HG02938 (cell line): Measurements from ENCODE around the gene CDC123.
"Not testable (repeated sequence)": the region's sequence is repeated elsewhere in the genome, so short reads cannot be mapped to it uniquely, and the experiment has no call there.

Experiments
- ATAC-seq: cut with Tn5 transposase; IDR thresholded peaks from one replicate; pipeline ENCODE4 v1.9.1; 2021; ENCODE audit warnings: mild to moderate bottlenecking, moderate library complexity; ENCODE audit not compliant: unreplicated experiment

Gene CDC123, protein sequence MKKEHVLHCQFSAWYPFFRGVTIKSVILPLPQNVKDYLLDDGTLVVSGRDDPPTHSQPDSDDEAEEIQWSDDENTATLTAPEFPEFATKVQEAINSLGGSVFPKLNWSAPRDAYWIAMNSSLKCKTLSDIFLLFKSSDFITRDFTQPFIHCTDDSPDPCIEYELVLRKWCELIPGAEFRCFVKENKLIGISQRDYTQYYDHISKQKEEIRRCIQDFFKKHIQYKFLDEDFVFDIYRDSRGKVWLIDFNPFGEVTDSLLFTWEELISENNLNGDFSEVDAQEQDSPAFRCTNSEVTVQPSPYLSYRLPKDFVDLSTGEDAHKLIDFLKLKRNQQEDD

GRCh38 chr10:12195603-12196506 is at the start of gene CDC123, which contains the start of gene NUDT5:
Gene CDC123 (plus strand): TSS chr10:12196188. CDS start chr10:12196246, 58 bp downstream.
Gene NUDT5 (minus strand): TSS chr10:12195891. CDS start chr10:12186291, 9,600 bp downstream.
- ATAC-seq, result peak; percentile 90

- no peak for ATAC-seq
Observed at GRCh38 chr10:12150163-12150562, 45.8 kb upstream of the CDC123 start.

GRCh38 chr10:12154516-12154915 is 41.5 kb upstream of the CDC123 start:
- ATAC-seq, result no peak

DNA sequence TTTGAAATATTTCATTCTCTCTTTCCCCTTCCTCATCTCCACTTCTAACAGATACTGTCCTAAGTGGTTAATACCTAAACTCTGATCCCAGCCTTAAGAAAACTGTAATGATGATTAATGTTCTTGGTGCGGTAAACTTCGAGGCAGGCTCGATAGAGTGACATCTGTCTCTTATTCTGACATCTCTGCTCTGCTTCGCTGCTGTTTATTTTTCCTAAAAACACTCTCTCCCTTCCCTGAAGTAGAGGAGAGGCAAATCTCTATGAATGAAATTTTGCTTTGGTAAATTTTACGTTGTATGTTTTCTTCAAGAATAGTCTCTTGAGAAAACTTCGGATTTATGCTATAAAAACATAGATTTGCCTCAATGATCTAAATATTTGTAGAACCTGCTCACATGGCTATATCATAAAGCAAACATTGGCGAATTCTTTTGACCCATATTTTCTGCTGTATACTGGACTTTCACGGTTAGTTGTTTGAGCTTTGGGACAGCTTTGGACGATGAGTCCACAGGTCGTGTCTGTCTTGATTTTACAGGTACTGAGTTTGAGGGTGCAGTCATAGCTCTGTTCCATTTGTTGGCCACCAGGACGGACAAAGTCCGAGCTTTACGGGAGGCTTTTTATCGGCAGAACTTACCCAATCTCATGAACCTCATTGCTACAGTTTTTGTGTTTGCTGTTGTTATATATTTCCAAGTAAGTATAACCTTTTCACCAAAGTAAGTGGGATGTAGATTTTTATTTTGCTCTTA is 39.4 kb upstream of the CDC123 start:
- ATAC-seq, result no peak

GRCh38 chr10:12158111-12158510 is 37.9 kb upstream of the CDC123 start:
- no peak for ATAC-seq

DNA sequence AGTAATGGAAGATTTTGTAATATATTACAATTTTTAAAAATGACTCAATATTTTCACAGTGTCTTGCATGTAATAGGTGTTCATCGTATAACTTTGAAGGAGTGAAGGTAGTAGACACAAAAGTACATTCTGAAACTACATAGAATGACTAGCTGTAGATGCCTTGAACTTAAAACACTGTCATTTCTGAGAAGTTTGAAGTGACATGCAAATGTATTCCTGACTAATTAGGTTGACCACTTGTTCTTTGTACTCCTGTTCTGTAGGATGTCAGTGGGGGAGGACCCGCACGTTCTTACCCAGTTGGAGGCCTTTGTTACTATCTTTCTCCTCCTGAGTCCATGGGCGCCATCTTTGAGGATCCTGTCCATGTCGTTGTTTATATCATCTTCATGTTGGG is 35.3 kb upstream of the CDC123 start:
- no peak for ATAC-seq

- ATAC-seq, result no peak
Observed at GRCh38 chr10:12162927-12163326, 33.1 kb upstream of the CDC123 start.

DNA sequence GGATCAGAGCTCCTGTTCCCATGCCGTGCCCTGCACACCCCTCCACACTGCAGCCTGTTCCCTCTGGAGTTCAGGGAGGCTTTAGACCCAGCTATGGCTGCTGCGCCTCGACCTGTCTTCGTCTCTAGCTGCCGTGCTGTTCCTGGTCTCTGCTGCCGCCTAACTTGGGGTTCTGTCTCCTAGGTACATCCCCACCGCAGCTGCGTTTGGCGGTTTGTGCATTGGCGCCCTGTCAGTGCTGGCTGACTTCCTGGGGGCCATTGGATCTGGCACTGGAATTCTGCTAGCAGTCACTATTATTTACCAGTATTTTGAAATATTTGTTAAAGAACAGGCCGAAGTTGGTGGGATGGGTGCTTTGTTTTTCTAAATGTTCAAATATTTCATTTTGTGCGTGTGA is 31.9 kb upstream of the CDC123 start:
- no peak for ATAC-seq

DNA sequence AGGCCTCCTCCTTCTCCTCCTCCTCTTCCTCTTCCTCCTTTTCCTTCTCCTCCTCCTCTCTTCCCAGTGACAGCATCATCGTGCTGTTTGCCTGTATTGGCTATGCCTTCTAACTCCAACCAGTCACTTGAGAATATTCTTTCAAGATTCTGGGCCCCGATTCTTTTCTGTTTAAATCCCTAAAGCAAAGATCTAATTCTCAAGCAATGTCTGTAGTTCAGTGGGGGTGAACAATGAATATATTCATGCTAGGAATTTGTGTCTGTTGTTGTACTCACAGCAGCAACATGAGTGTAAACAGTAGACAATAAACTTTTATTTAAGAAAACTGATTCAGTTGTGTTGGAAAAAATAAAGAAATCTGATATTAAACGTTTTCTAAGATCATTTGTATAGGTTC is 31.0 kb upstream of the CDC123 start:
- ATAC-seq, result no peak

DNA sequence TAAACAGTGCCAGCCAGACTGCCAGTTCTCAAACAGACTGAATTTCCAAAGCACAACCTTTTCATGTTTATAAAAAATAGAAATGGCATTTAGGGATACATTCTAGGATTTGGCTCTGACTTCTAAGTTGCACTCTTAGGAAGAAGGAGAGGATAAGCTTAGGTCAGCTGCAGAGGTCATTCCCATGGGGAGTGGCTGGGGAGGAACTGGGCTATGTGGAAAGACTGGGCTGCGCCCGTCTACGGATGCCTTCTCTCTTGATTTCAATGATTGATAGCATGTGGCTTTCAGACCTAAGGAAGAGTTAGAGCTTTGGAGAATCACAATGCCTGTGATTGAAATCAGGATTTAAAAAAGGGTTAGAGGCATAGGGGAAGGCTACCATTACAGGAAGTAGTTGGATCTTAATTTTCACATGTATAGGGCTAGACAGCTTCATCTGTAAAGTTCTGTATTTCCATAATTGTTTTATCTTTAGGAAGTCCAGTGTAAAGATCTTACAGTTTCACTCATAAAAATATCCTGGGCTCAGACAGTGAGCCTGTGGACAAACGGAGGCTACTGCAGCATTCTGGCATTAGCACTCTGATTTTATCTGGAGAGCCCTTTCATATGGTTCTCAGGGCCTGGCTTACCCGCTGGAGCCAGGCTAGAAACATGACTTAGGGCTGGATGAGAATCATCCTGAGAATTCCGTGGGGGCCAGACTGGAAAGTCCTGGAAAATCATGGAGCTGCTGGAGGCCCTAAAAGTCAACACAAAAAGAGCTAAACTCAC is 29.8 kb upstream of the CDC123 start:
- no peak for ATAC-seq

DNA sequence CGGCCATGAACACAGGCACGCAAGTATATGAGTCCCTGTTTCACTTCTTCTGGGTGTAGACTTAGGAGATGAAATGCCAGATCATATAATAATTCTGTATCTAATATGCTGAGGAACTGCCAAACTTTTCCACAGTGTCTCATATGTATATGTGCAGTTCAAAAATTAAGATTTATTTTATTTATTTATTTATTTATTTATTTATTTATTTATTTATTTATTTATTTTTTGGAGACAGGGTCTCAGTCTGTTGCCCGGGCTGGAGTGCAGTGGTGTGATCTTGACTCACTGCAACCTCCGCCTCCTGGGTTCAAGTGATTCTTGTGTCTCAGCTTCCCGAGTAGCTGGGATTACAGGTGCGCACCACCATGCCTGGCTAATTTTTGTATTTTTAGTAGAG is 24.5 kb upstream of the CDC123 start:
- not testable (repeated sequence) for ATAC-seq

- ATAC-seq, result no peak
Observed at GRCh38 chr10:12177642-12178041, 18.3 kb upstream of the CDC123 start.

DNA sequence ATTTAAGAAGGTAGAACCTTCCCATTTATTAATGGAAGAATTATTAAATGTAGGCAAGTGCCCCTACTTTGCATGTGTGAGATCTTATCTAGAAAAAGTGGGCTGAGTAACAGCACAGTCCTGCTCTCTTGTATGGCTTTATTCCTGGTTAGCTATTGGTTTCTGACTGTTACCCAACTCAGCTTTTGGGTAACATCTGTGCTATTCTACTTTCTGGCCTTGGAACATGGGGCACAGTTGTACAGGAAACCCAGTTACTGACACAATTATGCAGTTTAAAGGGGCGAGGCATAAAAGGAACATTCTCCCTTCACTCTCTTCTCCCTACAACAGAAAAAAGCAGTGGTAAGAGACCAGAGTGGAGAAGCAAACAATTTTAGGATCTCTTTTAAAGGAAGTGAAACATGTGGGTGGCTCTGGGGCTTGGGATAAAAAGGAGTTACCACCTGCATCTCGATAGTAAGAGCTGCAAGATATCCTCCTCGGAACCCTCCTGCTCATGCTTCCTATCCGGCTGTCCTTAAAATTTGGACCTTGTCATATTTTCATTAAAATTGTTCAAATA is 16.3 kb upstream of the CDC123 start:
- ATAC-seq, result no peak

DNA sequence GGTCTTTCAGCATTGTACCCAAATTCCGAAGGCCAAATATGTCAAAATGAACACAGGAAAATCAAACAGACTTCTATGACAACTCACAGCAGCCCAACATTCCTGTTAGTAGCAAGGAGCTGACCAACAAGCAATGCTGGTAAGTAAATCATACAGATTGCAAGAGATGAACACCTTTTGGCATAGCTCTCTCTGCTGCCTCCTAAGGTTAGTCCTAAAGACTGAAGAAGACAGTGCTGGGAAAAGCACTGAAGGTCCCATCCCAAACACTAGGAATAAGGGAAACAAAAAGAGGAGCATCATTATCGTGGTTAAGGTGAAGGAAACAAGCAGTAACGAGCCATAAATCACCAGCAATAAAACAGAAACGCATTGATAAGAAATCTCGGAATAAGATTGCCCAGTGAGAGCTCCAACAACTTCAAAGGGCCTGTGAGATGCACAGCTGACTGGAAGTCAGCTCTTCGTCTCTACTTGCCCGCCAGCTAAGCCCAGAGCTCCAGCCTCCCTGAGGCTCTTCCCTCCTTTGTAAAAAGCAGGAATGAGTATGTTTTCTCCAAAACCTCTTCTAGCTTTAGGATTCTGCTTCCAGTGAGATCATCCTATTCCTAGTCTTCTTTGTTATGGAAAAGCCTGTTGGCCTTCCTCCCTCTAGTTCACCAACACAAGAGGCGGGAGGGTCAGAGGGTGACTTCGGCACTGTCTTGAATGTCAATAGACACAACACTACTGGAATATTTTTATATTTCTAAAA is 15.6 kb upstream of the CDC123 start:
- ATAC-seq, result no peak

- ATAC-seq, result no peak
Observed at GRCh38 chr10:12181065-12181775, 14.8 kb upstream of the CDC123 start.

GRCh38 chr10:12184165-12184564 is 11.8 kb upstream of the CDC123 start:
- ATAC-seq, result no peak

DNA sequence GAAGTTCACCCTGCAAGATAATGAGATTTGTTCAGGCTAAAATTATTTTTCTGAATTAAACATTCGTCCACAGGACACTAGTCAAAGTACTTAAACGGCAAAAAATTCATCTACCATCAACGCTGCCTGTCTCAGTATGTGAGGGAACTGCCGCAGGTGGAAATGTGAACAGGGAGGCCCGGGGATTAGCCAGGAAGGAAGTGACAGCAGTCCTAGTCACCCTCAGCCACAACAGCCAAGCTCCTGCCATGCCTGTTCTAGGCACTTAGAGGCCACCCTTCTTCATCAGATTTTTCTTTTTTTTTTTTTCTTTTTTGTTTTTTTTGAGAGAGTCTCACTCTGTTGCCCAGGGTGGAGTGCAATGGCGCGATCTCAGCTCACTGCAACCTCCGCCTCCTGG is 9.7 kb upstream of the CDC123 start:
- ATAC-seq, result no peak

DNA sequence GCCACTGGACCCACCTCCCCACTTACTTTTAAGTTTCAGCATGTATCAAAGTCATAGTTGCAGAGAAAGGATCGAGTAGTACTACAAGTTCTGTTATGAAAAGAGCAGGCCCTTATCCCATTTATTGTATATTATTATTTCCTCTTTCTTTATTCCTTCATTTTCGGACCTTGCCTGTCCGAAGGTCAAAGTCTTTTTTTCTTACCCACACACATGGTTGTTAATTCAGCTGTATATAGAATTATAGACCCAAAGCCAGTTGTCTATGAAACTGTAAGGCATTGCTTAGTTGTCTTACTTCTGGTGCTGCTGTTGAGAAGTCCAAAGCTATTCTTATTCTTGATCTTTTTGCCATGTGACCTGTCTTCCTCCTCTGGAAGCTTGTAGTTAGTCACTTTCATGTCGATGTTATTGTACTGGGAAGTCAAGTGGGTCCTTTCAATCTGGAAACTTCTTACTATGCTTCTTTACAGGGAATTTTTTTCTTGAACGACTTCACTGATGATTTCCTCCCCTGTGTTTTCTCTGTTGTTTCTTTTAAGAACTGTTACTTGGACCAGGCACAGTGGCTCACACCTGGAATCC is 8.6 kb upstream of the CDC123 start:
- ATAC-seq, result no peak
